ENCODE measurements around the gene RAB3GAP2. TPM values are rescaled to one million over a fixed set of nuclear protein-coding genes. Genes with fewer than 3 reads are reported as not detected.

Gene RAB3GAP2
- total and polyA plus RNA-seq, 10 of the 15 experiments (the other 5 are each of a cell fraction or from before 2014, with no cell fraction given), result 11.9 to 51.1 (median 24.4) TPM

DNA sequence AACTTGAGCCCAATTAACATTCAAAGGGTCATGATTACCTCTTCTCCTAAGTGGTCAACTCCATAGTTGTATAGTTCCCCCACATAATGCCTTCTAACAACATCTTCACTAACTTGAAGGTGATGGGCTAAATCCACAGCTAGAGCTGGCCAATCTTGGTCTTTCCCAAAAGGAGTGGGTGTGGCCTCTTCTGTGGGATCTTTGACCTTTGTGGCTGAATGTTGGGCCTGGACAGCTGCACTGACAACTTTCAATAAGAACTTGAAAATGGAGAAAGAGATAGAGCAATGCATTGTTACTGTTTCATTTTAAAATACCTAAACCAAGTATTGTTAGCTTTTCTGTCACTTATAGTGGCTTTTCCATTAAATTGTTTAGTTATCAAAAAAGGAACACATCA, 119.1 kb downstream of the RAB3GAP2 start (continued):
- TF ChIP-seq, protein P1, sequence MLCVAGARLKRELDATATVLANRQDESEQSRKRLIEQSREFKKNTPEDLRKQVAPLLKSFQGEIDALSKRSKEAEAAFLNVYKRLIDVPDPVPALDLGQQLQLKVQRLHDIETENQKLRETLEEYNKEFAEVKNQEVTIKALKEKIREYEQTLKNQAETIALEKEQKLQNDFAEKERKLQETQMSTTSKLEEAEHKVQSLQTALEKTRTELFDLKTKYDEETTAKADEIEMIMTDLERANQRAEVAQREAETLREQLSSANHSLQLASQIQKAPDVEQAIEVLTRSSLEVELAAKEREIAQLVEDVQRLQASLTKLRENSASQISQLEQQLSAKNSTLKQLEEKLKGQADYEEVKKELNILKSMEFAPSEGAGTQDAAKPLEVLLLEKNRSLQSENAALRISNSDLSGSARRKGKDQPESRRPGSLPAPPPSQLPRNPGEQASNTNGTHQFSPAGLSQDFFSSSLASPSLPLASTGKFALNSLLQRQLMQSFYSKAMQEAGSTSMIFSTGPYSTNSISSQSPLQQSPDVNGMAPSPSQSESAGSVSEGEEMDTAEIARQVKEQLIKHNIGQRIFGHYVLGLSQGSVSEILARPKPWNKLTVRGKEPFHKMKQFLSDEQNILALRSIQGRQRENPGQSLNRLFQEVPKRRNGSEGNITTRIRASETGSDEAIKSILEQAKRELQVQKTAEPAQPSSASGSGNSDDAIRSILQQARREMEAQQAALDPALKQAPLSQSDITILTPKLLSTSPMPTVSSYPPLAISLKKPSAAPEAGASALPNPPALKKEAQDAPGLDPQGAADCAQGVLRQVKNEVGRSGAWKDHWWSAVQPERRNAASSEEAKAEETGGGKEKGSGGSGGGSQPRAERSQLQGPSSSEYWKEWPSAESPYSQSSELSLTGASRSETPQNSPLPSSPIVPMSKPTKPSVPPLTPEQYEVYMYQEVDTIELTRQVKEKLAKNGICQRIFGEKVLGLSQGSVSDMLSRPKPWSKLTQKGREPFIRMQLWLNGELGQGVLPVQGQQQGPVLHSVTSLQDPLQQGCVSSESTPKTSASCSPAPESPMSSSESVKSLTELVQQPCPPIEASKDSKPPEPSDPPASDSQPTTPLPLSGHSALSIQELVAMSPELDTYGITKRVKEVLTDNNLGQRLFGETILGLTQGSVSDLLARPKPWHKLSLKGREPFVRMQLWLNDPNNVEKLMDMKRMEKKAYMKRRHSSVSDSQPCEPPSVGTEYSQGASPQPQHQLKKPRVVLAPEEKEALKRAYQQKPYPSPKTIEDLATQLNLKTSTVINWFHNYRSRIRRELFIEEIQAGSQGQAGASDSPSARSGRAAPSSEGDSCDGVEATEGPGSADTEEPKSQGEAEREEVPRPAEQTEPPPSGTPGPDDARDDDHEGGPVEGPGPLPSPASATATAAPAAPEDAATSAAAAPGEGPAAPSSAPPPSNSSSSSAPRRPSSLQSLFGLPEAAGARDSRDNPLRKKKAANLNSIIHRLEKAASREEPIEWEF (IDR thresholded peaks at IDR 0.05; ENCODE audit: insufficient replicate concordance, low read depth, low read length), result no peak
- TF ChIP-seq RELA (IDR thresholded peaks at IDR 0.05; ENCODE audit: borderline replicate concordance, partially characterized antibody) (no peak), ZNF384 (IDR thresholded peaks at IDR 0.05; ENCODE audit: borderline replicate concordance, low read depth, low read length) (no peak), POU2F2 (IDR thresholded peaks at IDR 0.05; ENCODE audit: borderline replicate concordance, low read depth, low read length) (no peak), HCFC1 (IDR thresholded peaks at IDR 0.05; ENCODE audit: low read length) (no peak)

DNA sequence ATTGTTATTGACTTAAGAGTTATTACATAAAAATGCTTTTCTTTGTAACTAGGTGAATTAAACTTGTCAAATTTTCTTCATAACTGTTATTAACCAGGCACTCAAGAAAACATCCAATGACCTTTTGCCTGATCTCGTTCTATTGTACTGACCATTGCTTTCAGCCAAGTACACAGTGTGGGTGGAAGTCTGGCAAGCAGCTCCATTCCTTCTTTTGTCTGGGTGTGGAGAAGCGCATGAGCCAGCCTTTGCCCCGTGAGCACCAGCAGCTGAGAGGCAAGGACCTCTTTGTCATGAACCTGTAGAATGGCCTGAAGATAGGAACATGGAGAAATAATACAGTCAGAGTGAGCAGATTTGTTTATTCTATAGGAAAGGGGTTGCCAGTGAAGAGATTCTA, 120.8 kb downstream of the RAB3GAP2 start:
- H3K4me2 ChIP-seq (ENCODE audit: control insufficient read depth, insufficient read depth), result no peak overlapping the region
- POLR2A ChIA-PET, result no interaction called here
- ATAC-seq (no peak), FAIRE-seq (no peak), DNase-seq (ENCODE audit: low read depth, low spot score) (no peak)
- RAD21 ChIA-PET (ENCODE audit: unreplicated experiment), result no interaction called here
- CTCF ChIA-PET, result interaction anchor here (0.8 kb wide), 1 partner anchor 28 kb away, joined by 3 read pairs; no protein-coding TSS in a partner anchor
- H4K20me1 ChIP-seq (ENCODE audit: control insufficient read depth, insufficient read depth), result no peaks in the 10 kb centered on the region
- H2AFZ ChIP-seq (ENCODE audit: control insufficient read depth, low read depth, low read length), result no peak overlapping the region
- intact Hi-C loops (cut with micrococcal nuclease; ENCODE audit: unreplicated experiment) (no loop called here), in situ Hi-C loops (cut with MboI) (no loop called here)
- H3K9ac ChIP-seq (ENCODE audit: control insufficient read depth, insufficient read depth, low read length), result no peak overlapping the region
- H3K9me3 ChIP-seq (replicated peaks; ENCODE audit: control insufficient read depth, insufficient read depth, low read length), result no peaks in the 10 kb centered on the region
- H3K27ac ChIP-seq (ENCODE audit: control insufficient read depth, insufficient read depth), result no peak overlapping the region
- no peaks in the 10 kb centered on the region for H3K79me2 ChIP-seq (ENCODE audit: control insufficient read depth, insufficient read depth, low read length)
- no peaks in the 10 kb centered on the region for H3K4me1 ChIP-seq (ENCODE audit: control insufficient read depth, insufficient read depth, low read length)
- TF ChIP-seq KDM1A (IDR thresholded peaks at IDR 0.05; ENCODE audit: borderline replicate concordance), result no peak
- TF ChIP-seq, protein P2, sequence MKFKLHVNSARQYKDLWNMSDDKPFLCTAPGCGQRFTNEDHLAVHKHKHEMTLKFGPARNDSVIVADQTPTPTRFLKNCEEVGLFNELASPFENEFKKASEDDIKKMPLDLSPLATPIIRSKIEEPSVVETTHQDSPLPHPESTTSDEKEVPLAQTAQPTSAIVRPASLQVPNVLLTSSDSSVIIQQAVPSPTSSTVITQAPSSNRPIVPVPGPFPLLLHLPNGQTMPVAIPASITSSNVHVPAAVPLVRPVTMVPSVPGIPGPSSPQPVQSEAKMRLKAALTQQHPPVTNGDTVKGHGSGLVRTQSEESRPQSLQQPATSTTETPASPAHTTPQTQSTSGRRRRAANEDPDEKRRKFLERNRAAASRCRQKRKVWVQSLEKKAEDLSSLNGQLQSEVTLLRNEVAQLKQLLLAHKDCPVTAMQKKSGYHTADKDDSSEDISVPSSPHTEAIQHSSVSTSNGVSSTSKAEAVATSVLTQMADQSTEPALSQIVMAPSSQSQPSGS (IDR thresholded peaks at IDR 0.05; ENCODE audit: low read length), result no peak
- TF ChIP-seq ZZZ3 (IDR thresholded peaks at IDR 0.05; ENCODE audit: control insufficient read depth, insufficient read length, low read depth), result no peak
- no peak for TF ChIP-seq CBX5 (IDR thresholded peaks at IDR 0.05; ENCODE audit: low read depth)
- TF ChIP-seq ZNF207 (IDR thresholded peaks at IDR 0.05; ENCODE audit: borderline replicate concordance), result no peak
- no peak for TF ChIP-seq RFX5 (IDR thresholded peaks at IDR 0.05; ENCODE audit: low read depth, low read length)
- TF ChIP-seq, protein P3, sequence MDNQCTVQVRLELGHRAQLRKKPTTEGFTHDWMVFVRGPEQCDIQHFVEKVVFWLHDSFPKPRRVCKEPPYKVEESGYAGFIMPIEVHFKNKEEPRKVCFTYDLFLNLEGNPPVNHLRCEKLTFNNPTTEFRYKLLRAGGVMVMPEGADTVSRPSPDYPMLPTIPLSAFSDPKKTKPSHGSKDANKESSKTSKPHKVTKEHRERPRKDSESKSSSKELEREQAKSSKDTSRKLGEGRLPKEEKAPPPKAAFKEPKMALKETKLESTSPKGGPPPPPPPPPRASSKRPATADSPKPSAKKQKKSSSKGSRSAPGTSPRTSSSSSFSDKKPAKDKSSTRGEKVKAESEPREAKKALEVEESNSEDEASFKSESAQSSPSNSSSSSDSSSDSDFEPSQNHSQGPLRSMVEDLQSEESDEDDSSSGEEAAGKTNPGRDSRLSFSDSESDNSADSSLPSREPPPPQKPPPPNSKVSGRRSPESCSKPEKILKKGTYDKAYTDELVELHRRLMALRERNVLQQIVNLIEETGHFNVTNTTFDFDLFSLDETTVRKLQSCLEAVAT (IDR thresholded peaks at IDR 0.05), result no peak
- no peak overlapping the region for H3K4me3 ChIP-seq
- WGBS (ENCODE audit: insufficient coverage, insufficient replicate concordance, low lambda C conversion rate, missing lambda C conversion rate), result 64% methylated on average over 3 of the region's 3 CpGs
- no peaks in the 10 kb centered on the region for H3K27me3 ChIP-seq (replicated peaks in 1 of 2; ENCODE audit: control insufficient read depth in 2 of 2, insufficient read depth in 2 of 2, low read length in 1 of 2)
- SMC1A ChIA-PET (ENCODE audit: uncharacterized antibody, unreplicated experiment), result interaction anchor here (1.0 to 1.3 kb wide), 2 partner anchors 9 to 49 kb away, joined by 3 to 6 read pairs; no protein-coding TSS in a partner anchor
- no TSS peak for BruUV-seq (replicated peaks)
- peaks cover 5 to 26% of the 10 kb centered on the region in 2 experiments for H3K36me3 ChIP-seq (ENCODE audit: control insufficient read depth in 2 of 2, insufficient read depth in 2 of 2, low read length in 1 of 2)
